H1 (cell line): ENCODE measurements around the gene THAP4. TPM values are rescaled to one million over a fixed set of nuclear protein-coding genes. Genes with fewer than 3 reads are reported as not detected.
A peak's percentile ranks its signal among the peaks of the same experiment; 100 is the strongest.

ENCODE experiments used
- CTCF ChIA-PET: fragments of 300-600 bp; sonication (Branson Sonifier 250); formaldehyde crosslinking; loops from one replicate; lab custom pipeline; 2021; ENCODE audit not compliant: partially characterized antibody; lab: Charles Lee
- POLR2A ChIA-PET: fragments of 300-600 bp; sonication (Branson Sonifier 250); formaldehyde crosslinking; loops from one replicate; lab custom pipeline; 2021; ENCODE audit warnings: inconsistent platforms; ENCODE audit not compliant: partially characterized antibody; lab: Charles Lee
- DNase-seq, 2 experiments: peaks; one replicate each; pipeline versions ENCODE4 v3.0.0 to v3.0.0-alpha.2; 2010 to 2022; ENCODE audit warnings: low spot score in 2 of 2, low read depth in 1 of 2, mixed read lengths in 1 of 2
- FAIRE-seq: peaks from 2 replicates; lab custom pipeline; 2011; peaks lifted over from hg19 to GRCh38; lab: Jason Lieb, UNC
- H2AFZ ChIP-seq: 2 replicates; pipeline ENCODE4 v1.8.1; 2012; ENCODE audit warnings: low read length, inconsistent platforms
- H2AK5ac ChIP-seq: 2 replicates; pipeline ENCODE4 v1.6.1; 2013; ENCODE audit warnings: low read depth, low read length
- H2BK120ac ChIP-seq: replicated peaks from 2 replicates; pipeline ENCODE3; 2013; ENCODE audit warnings: low read depth, low read length, inconsistent platforms
- H2BK12ac ChIP-seq: 2 replicates; pipeline ENCODE4 v1.6.1; 2013; ENCODE audit warnings: low read depth, low read length
- H2BK15ac ChIP-seq: 2 replicates; pipeline ENCODE4 v1.6.1; 2013; ENCODE audit warnings: low read length
- H2BK20ac ChIP-seq: 2 replicates; pipeline ENCODE4 v1.6.1; 2013; ENCODE audit warnings: low read length
- H2BK5ac ChIP-seq: 2 replicates; pipeline ENCODE4 v1.6.1; 2013; ENCODE audit warnings: low read depth, low read length
- H3K14ac ChIP-seq: 2 replicates; pipeline ENCODE4 v1.6.1; 2013; ENCODE audit warnings: inconsistent platforms; ENCODE audit not compliant: insufficient read length
- H3K18ac ChIP-seq: 2 replicates; pipeline ENCODE4 v1.6.1; 2013; ENCODE audit warnings: low read length; ENCODE audit errors: extremely low read depth
- H3K23ac ChIP-seq: 2 replicates; pipeline ENCODE4 v1.6.1; 2013; ENCODE audit warnings: inconsistent platforms; ENCODE audit not compliant: insufficient read length
- H3K23me2 ChIP-seq: 2 replicates; pipeline ENCODE4 v1.6.1; 2013; ENCODE audit warnings: low read depth, low read length
- H3K27ac ChIP-seq: 2 replicates; pipeline ENCODE4 v1.6.1; 2011; ENCODE audit warnings: low read depth, low read length, inconsistent platforms
- H3K27me3 ChIP-seq, 4 experiments: replicated peaks in 1 of 4; 1 replicate in 1 of 4; 2 replicates in 3 of 4; pipeline versions ENCODE4 v1.6.1 to v1.8.1; 2011 to 2013; ENCODE audit warnings: low read length in 3 of 4, mild to moderate bottlenecking in 3 of 4, inconsistent platforms in 2 of 4, mixed read lengths in 2 of 4, moderate library complexity in 1 of 4; ENCODE audit not compliant: control insufficient read depth in 3 of 4, insufficient read depth in 3 of 4; ENCODE audit errors: extremely low read depth in 1 of 4
- H3K36me3 ChIP-seq, 4 experiments: 2 replicates each; pipeline versions ENCODE4 v1.6.1 to v1.8.1; 2011 to 2013; ENCODE audit warnings: mild to moderate bottlenecking in 4 of 4, low read length in 3 of 4, moderate library complexity in 2 of 4, control low read depth in 1 of 4, inconsistent platforms in 1 of 4; ENCODE audit not compliant: insufficient read depth in 4 of 4, control insufficient read depth in 2 of 4
- H3K4ac ChIP-seq: replicated peaks from 2 replicates; pipeline ENCODE3; 2013; ENCODE audit warnings: low read length, low read depth, mixed read lengths, inconsistent platforms; ENCODE audit not compliant: insufficient read length
- H3K4me1 ChIP-seq, 4 experiments: replicated peaks in 1 of 4; 1 replicate in 1 of 4; 2 replicates in 3 of 4; pipeline versions ENCODE4 v1.6.1 to v1.8.1; 2011 to 2013; ENCODE audit warnings: low read length in 3 of 4, inconsistent platforms in 2 of 4, mixed read lengths in 1 of 4; ENCODE audit not compliant: insufficient read depth in 4 of 4, control insufficient read depth in 3 of 4
- H3K4me2 ChIP-seq, 2 experiments: 2 replicates each; pipeline versions ENCODE4 v1.6.1 to v1.8.1; 2011 to 2013; ENCODE audit warnings: low read depth in 2 of 2, low read length in 2 of 2, control low read depth in 1 of 2, inconsistent platforms in 1 of 2, mild to moderate bottlenecking in 1 of 2; ENCODE audit not compliant: insufficient read depth in 1 of 2
- H3K4me3 ChIP-seq, 4 experiments: fragments of 200-600, 300-600 bp in 1 of 4; sonication (generic), shearing (Covaris generic), sonication (Bioruptor Twin) in 1 of 4; 2 replicates each; pipeline versions ENCODE4 v1.5.1 to v1.8.1; 2011 to 2016; ENCODE audit warnings: low read length in 4 of 4, low read depth in 3 of 4, control low read depth in 2 of 4, inconsistent platforms in 2 of 4, mild to moderate bottlenecking in 2 of 4, mixed read lengths in 1 of 4, moderate library complexity in 1 of 4; ENCODE audit not compliant: insufficient read depth in 2 of 4; ENCODE audit errors: extremely low read depth in 1 of 4
- H3K56ac ChIP-seq: replicated peaks from 2 replicates; pipeline ENCODE3; 2013; ENCODE audit warnings: low read depth, mild to moderate bottlenecking, mixed read lengths, low read length, inconsistent platforms; ENCODE audit not compliant: insufficient read length
- H3K79me1 ChIP-seq: 2 replicates; pipeline ENCODE4 v1.6.1; 2013; ENCODE audit warnings: low read depth, low read length, control low read depth
- H3K79me2 ChIP-seq, 2 experiments: 2 replicates each; pipeline versions ENCODE4 v1.6.1 to v1.8.1; 2012 to 2013; ENCODE audit warnings: low read length in 2 of 2, mild to moderate bottlenecking in 2 of 2, inconsistent platforms in 1 of 2; ENCODE audit not compliant: insufficient read depth in 2 of 2, control insufficient read depth in 1 of 2
- H3K9ac ChIP-seq, 4 experiments: replicated peaks in 1 of 4; 1 replicate in 1 of 4; 2 replicates in 3 of 4; pipeline versions ENCODE4 v1.6.1 to v1.8.1; 2011 to 2013; ENCODE audit warnings: low read depth in 3 of 4, low read length in 3 of 4, control low read depth in 2 of 4, mild to moderate bottlenecking in 2 of 4, moderate library complexity in 2 of 4, inconsistent platforms in 1 of 4; ENCODE audit errors: extremely low read depth in 1 of 4
- H3K9me3 ChIP-seq, 2 experiments: 2 replicates each; pipeline versions ENCODE4 v1.6.1 to v1.8.1; 2012 to 2013; ENCODE audit warnings: mild to moderate bottlenecking in 2 of 2, moderate library complexity in 2 of 2, control low read depth in 1 of 2, inconsistent platforms in 1 of 2, low read depth in 1 of 2, low read length in 1 of 2, mixed read lengths in 1 of 2; ENCODE audit not compliant: insufficient read depth in 2 of 2
- H4K20me1 ChIP-seq, 2 experiments: replicated peaks in 1 of 2; 2 replicates each; pipeline versions ENCODE3 to v1.8.1; 2011 to 2013; ENCODE audit warnings: inconsistent platforms in 2 of 2, low read length in 2 of 2, mild to moderate bottlenecking in 1 of 2; ENCODE audit not compliant: insufficient read depth in 2 of 2, control insufficient read depth in 1 of 2
- H4K5ac ChIP-seq: 2 replicates; pipeline ENCODE4 v1.6.1; 2013; ENCODE audit warnings: low read length, low read depth, mixed read lengths, inconsistent platforms; ENCODE audit not compliant: insufficient read length
- H4K8ac ChIP-seq: 2 replicates; pipeline ENCODE4 v1.8.0; 2013; ENCODE audit warnings: mild to moderate bottlenecking, moderate library complexity, low read length, inconsistent platforms; ENCODE audit not compliant: insufficient read depth; ENCODE audit errors: extremely low read depth
- H4K91ac ChIP-seq: replicated peaks from 2 replicates; pipeline ENCODE3; 2013; ENCODE audit warnings: low read length, mixed read lengths, inconsistent platforms; ENCODE audit not compliant: insufficient read length
- GTF2F1 ChIP-seq: IDR thresholded peaks from 2 replicates; pipeline ENCODE4 v1.6.1; 2012; ENCODE audit warnings: low read depth, low read length, improper control_type of control experiment, borderline replicate concordance
- JUND ChIP-seq: IDR thresholded peaks from 2 replicates; pipeline ENCODE4 v1.6.1; 2011; ENCODE audit warnings: mild to moderate bottlenecking, improper control_type of control experiment, low read length
- SIRT6 ChIP-seq: IDR thresholded peaks from one replicate; pipeline ENCODE4 v1.7.1; 2012; ENCODE audit warnings: low read length, inconsistent platforms
- SRF ChIP-seq: IDR thresholded peaks from 2 replicates; pipeline ENCODE4 v1.6.1; 2011; ENCODE audit warnings: mild to moderate bottlenecking, low read depth, low read length, moderate library complexity
- TAF1 ChIP-seq: IDR thresholded peaks from 2 replicates; pipeline ENCODE4 v1.6.1; 2011; ENCODE audit warnings: mild to moderate bottlenecking, low read depth, low read length
- WGBS, 2 experiments: shearing (Covaris generic) in 1 of 2; methylation state at CpG; one replicate each; pipeline versions ENCODE4 v1.1.6 to v1.1.7; 2013 to 2015; ENCODE audit warnings: low lambda C conversion rate in 2 of 2, mixed read lengths in 2 of 2, inconsistent platforms in 1 of 2, low coverage in 1 of 2, missing lambda C conversion rate in 1 of 2; ENCODE audit not compliant: insufficient replicate concordance in 2 of 2, insufficient coverage in 1 of 2, insufficient read length in 1 of 2; ENCODE audit errors: extremely low coverage in 1 of 2, missing lambda C conversion rate in 1 of 2; 5-methylcytosine and 5-hydroxymethylcytosine counted together
- long read RNA-seq, 2 experiments: library from RNA in 1 of 2; library from capped mRNA in 1 of 2; stranded (forward); transcript quantifications; one replicate each; pipeline ENCODE4 v2.0.0, GENCODE V29; 2021; ENCODE audit warnings: inconsistent platforms in 1 of 2
- polyA minus RNA-seq, 3 experiments: library from RNA; depleted of rRNA, polyadenylated mRNA; stranded (reverse); fragments of >200 nt; gene quantifications; 1 replicate in 2 of 3; 2 replicates in 1 of 3; pipeline ENCODE4 v1.2.3, GENCODE V29; 2011
- polyA plus RNA-seq, 7 experiments: library from polyadenylated mRNA; depleted of rRNA in 3 of 7; stranded (reverse) in 5 of 7; unstranded in 2 of 7; fragments of >200 nt in 5 of 7; fragments of 200-250 nt in 2 of 7; gene quantifications; 1 replicate in 5 of 7; 2 replicates in 1 of 7; 4 replicates in 1 of 7; pipeline versions ENCODE4 v1.2.1 to v1.2.3, GENCODE V29; 2011 to 2013; ENCODE audit warnings: missing spikeins in 2 of 7, mixed read lengths in 2 of 7
- total RNA-seq: library from RNA; stranded (reverse); fragmentation: NEBNext Ultra II Directional; extraction: Animal tissue kit (Norgen Biotek cat#: 25700); gene quantifications from 2 replicates; pipeline ENCODE4 v1.2.1, GENCODE V29; 2021

The THAP4 gene
- total RNA-seq (78.9 and 82.8 TPM in 2 replicates), polyA plus RNA-seq (2011; rRNA removed) (83.6 and 108 TPM in 2 replicates), polyA minus RNA-seq (2011; rRNA and poly(A)+ RNA removed) (43.7 and 48.7 TPM in 2 replicates)
- 75.5 TPM for polyA plus RNA-seq (2011; cell fraction: cytosol; rRNA removed)
- 74.2 TPM for polyA plus RNA-seq (2011; cell fraction: nucleus; rRNA removed)
- 50.6 to 99.7 TPM (median 95.3 TPM) in 4 replicates for polyA plus RNA-seq (2012, experiment 1 of 2)
- 116 TPM for polyA plus RNA-seq (2012, experiment 2 of 2)
- 77.0 TPM for polyA plus RNA-seq (2013, experiment 1 of 2)
- 77.2 TPM for polyA plus RNA-seq (2013, experiment 2 of 2)
- 54.7 TPM for polyA minus RNA-seq (2011; cell fraction: cytosol; rRNA and poly(A)+ RNA removed)
- polyA minus RNA-seq (2011; cell fraction: nucleus; rRNA and poly(A)+ RNA removed) = 25.9 TPM
- long read RNA-seq, experiment 1, transcript THAP4-202 (5 exons, 785 nt) = major isoform, 5 of 74 reads
- long read RNA-seq, experiment 1, transcript THAP4-201 (2 exons, 581 nt) = major isoform, 5 of 74 reads
- long read RNA-seq, experiment 1, partial matches to known transcripts = 44 of 74 reads
- long read RNA-seq, experiment 1, other reads (novel, unspliced or antisense) = 16 of 74 reads
- long read RNA-seq, experiment 2, partial matches to known transcripts = 4 of 7 reads
- long read RNA-seq, experiment 2, other reads (novel, unspliced or antisense) = 0 of 7 reads

DNA sequence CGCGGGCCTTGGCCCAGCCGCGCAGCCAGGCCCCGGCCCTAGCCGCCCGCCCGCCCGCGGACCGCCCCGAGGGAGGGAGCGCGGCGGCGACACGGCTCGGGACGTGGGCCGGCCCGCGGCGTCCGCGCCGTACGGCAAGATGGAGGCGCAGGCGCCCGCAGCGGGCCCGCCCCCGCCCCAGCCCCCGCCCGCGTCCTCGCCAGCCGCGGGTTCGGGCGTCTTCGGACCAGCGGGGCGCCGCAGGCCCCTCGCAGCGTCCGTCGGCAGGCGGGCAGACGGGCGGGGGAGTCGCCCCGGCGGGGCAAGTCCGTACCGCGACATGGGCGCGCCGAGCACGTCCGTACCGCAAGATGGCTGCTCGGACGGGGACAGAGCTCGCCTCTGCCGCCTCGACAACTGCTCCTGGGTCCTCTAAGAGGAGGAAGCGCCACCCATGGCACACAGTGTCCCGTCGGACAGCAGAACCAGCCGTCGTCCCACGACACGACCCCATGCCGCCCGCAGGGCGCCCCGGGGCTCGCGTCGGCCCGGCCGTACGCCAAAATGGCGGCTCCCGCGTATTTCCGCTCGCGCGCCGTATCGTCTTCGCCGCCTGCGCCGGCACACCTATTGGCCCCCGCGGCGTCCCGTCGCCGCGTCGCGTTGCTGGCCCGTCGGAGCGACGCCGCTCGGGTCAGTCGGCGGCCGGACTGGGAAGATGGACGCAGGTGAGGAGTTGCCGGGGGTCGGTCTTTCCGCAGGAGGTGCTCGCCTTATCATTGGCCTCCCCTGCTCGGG, at the start of gene THAP4, which contains the start of gene ATG4B:
THAP4 (minus strand) TSS at position 141 of the 777 bp plus-strand sequence. CDS start 141 bp downstream, outside the sequence.
ATG4B (plus strand) TSS at position 676 of the 777 bp plus-strand sequence; CDS start at position 698, 22 bp downstream.
- 1% methylated on average over 61 of the region's 123 CpGs; no CpG with 5 or more reads in 1 of the 2 experiments for WGBS, 2 experiments
- Histone ChIP-seq H4K8ac (peak within 1 kb of the TSS; percentile 98), H3K4me3 (peak within 1 kb of the TSS; percentile 73 to 91 (median 86)), H3K4ac (peak within 1 kb of the TSS; percentile 84), H4K5ac (peak within 1 kb of the TSS; percentile 99), H2AK5ac (no peak within 1 kb of the TSS), H3K23me2 (peaks cover 4% of the 10 kb centered on the region; the same call in 1 of the 2 replicates), H4K20me1 (peaks cover 24 to 30% of the 10 kb centered on the region in 2 experiments), H3K79me2 (peaks cover 23 to 68% of the 10 kb centered on the region in 2 experiments), H2BK15ac (peak within 1 kb of the TSS; percentile 98; the same call in 1 of the 2 replicates), H3K4me2 (peak within 1 kb of the TSS; percentile 83 to 90), H2BK5ac (peak within 1 kb of the TSS; percentile 100), H2BK20ac (no peak within 1 kb of the TSS), H2AFZ (peak within 1 kb of the TSS; percentile 94), H3K14ac (no peak within 1 kb of the TSS), H3K27ac (peak within 1 kb of the TSS; percentile 97), H3K9me3 (no peaks in the 10 kb centered on the region), H3K79me1 (peaks cover 29% of the 10 kb centered on the region), H3K36me3 (peaks cover 6 to 19% (median 17%) of the 10 kb centered on the region in 4 experiments; a peak in 6 of 8 replicates), H3K27me3 (no peaks in the 10 kb centered on the region), H3K4me1 (peaks cover 0 to 10% (median 6%) of the 10 kb centered on the region in 4 experiments; a peak in 6 of 7 replicates), H3K18ac (peak within 1 kb of the TSS; percentile 96; the same call in 1 of the 2 replicates), H3K56ac (peak within 1 kb of the TSS; percentile 98), H3K23ac (no peak within 1 kb of the TSS), H4K91ac (peak within 1 kb of the TSS; percentile 73), H3K9ac (peak within 1 kb of the TSS; percentile 88 to 98 (median 94)), H2BK120ac (peak within 1 kb of the TSS; percentile 93), H2BK12ac (0 out of 2 replicates have a peak within 1 kb of the TSS, but pooled peaks have one; percentile 6)
- DNase-seq (peak; percentile 73 to 90), FAIRE-seq (no peak)
- ChIA-PET POLR2A (interaction anchor here (0.5 to 2.7 kb wide), 19 partner anchors 10 to 935 kb away, joined by 3 to 8 read pairs (median 4); partner anchors contain the start of genes DTYMK, HDLBP, ING5 and PASK), CTCF (interaction anchor here (0.6 to 2.4 kb wide), 3 partner anchors 21 to 405 kb away, joined by 3 to 13 read pairs (median 3); no protein-coding TSS in a partner anchor)
- TF ChIP-seq GTF2F1 (0 out of 2 replicates have a peak, but pooled peaks have one; percentile 34), JUND (no peak), TAF1 (peak; percentile 92), SRF (peak; percentile 86), SIRT6 (no peak)
